ENCODE data around the gene B4GALT6. TPM values are rescaled to one million over a fixed set of nuclear protein-coding genes. Genes with fewer than 3 reads are reported as not detected.

B4GALT6 gene
- total RNA-seq, 1 experiment from 2014 or later = 16.1 TPM

DNA sequence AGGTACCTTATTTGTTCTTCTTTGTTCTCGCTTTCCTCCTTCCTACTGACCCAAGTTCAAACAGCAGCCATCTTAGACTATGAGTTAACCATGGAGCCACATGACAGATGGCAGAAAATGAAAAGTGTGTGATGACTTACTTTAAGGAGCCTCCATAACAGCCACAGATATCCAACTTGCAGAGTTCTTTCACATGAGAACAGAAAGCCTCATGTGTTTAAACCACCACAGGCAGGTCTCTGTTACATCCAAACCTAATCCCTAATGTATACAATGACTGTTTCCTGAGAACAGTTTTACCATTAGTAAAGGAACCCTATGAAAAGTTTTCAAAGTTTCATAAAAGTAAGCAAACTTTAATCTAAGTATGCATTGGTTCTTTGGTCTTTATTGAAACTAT, 20.3 kb downstream of the B4GALT6 start:
- Histone ChIP-seq H3K9ac (ENCODE audit: low read length) (no peak overlapping the region), H3K27me3 (ENCODE audit: insufficient read depth, low read length) (no peaks in the 10 kb centered on the region), H3K36me3 (ENCODE audit: control insufficient read depth in 1 of 2, insufficient read depth in 2 of 2, low read length in 2 of 2) (no peaks in the 10 kb centered on the region), H4K20me1 (ENCODE audit: insufficient read depth) (no peaks in the 10 kb centered on the region), H2AFZ (ENCODE audit: low read depth, low read length, poor library complexity, severe bottlenecking) (no peak overlapping the region), H3K79me2 (ENCODE audit: insufficient read depth, low read length) (no peaks in the 10 kb centered on the region; the same call in 1 of the 2 replicates), H3K4me2 (ENCODE audit: low read length) (no peak overlapping the region), H3K4me3 (replicated peaks in 1 of 2; ENCODE audit: low read depth in 1 of 2, low read length in 2 of 2) (no peak overlapping the region), H3K9me2 (ENCODE audit: insufficient read depth) (no peaks in the 10 kb centered on the region), H3K4me1 (ENCODE audit: control insufficient read depth in 1 of 2, insufficient read depth in 2 of 2, low read length in 2 of 2) (no peaks in the 10 kb centered on the region), H3K9me3 (ENCODE audit: control insufficient read depth in 1 of 2, insufficient read depth in 1 of 2, low read depth in 1 of 2, low read length in 2 of 2) (no peaks in the 10 kb centered on the region), H3K27ac (ENCODE audit: low read depth, low read length) (no peak overlapping the region)
- intact Hi-C loops (cut with micrococcal nuclease) = no loop called here
- ChIA-PET CTCF (no interaction called here), POLR2A (no interaction called here), RAD21 (ENCODE audit: low non-redundant PET in 1 of 2, low total read pairs in 2 of 2, uncharacterized antibody in 2 of 2, unreplicated experiment in 2 of 2) (no interaction called here)
- ATAC-seq (no peak), DNase-seq (ENCODE audit: low read depth, low spot score) (no peak)
- BruUV-seq (replicated peaks) = no TSS peak
- no peak for TF ChIP-seq POLR2A (IDR thresholded peaks at IDR 0.05; ENCODE audit: borderline replicate concordance, extremely low read depth, insufficient read depth, insufficient read length)
- no peak for TF ChIP-seq EZH2phosphoT487 (IDR thresholded peaks at IDR 0.05; ENCODE audit: borderline replicate concordance)
- TF ChIP-seq EZH2 (IDR thresholded peaks at IDR 0.05) = no peak

DNA sequence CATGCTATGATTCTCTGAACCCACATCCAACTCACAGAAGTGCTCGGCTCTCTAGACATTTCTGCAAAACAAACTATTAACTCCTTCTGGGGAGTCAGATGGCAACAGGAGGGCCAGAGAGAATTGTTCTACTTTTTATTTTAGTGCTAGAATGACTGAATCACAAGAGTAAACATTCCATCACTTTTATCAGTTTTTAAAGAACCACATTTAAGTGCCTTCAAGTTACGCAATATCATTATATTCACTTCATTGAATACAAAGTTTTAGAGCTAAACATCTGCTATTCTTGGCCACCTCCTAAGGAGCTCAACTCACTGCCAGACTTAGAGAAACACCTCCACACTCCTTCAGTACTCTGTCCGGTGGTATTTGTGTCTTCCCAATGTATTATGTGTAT, 22.4 kb downstream of the B4GALT6 start:
- ChIA-PET CTCF (no interaction called here), RAD21 (ENCODE audit: low non-redundant PET in 1 of 2, low total read pairs in 2 of 2, uncharacterized antibody in 2 of 2, unreplicated experiment in 2 of 2) (no interaction called here), POLR2A (no interaction called here)
- Histone ChIP-seq H3K27me3 (ENCODE audit: insufficient read depth, low read length) (no peaks in the 10 kb centered on the region), H3K4me3 (replicated peaks in 1 of 2; ENCODE audit: low read depth in 1 of 2, low read length in 2 of 2) (no peak overlapping the region), H3K4me1 (ENCODE audit: control insufficient read depth in 1 of 2, insufficient read depth in 2 of 2, low read length in 2 of 2) (no peaks in the 10 kb centered on the region), H3K4me2 (ENCODE audit: low read length) (no peak overlapping the region), H2AFZ (ENCODE audit: low read depth, low read length, poor library complexity, severe bottlenecking) (no peak overlapping the region), H3K27ac (ENCODE audit: low read depth, low read length) (no peak overlapping the region), H3K79me2 (ENCODE audit: insufficient read depth, low read length) (no peaks in the 10 kb centered on the region; the same call in 1 of the 2 replicates), H3K9me2 (ENCODE audit: insufficient read depth) (no peaks in the 10 kb centered on the region), H4K20me1 (ENCODE audit: insufficient read depth) (no peaks in the 10 kb centered on the region), H3K9ac (ENCODE audit: low read length) (no peak overlapping the region), H3K36me3 (ENCODE audit: control insufficient read depth in 1 of 2, insufficient read depth in 2 of 2, low read length in 2 of 2) (no peaks in the 10 kb centered on the region), H3K9me3 (ENCODE audit: control insufficient read depth in 1 of 2, insufficient read depth in 1 of 2, low read depth in 1 of 2, low read length in 2 of 2) (no peaks in the 10 kb centered on the region)
- BruUV-seq (replicated peaks) = no TSS peak
- ATAC-seq (no peak), DNase-seq (ENCODE audit: low read depth, low spot score) (no peak)
- intact Hi-C loops (cut with micrococcal nuclease) = no loop called here
- TF ChIP-seq, protein P1, sequence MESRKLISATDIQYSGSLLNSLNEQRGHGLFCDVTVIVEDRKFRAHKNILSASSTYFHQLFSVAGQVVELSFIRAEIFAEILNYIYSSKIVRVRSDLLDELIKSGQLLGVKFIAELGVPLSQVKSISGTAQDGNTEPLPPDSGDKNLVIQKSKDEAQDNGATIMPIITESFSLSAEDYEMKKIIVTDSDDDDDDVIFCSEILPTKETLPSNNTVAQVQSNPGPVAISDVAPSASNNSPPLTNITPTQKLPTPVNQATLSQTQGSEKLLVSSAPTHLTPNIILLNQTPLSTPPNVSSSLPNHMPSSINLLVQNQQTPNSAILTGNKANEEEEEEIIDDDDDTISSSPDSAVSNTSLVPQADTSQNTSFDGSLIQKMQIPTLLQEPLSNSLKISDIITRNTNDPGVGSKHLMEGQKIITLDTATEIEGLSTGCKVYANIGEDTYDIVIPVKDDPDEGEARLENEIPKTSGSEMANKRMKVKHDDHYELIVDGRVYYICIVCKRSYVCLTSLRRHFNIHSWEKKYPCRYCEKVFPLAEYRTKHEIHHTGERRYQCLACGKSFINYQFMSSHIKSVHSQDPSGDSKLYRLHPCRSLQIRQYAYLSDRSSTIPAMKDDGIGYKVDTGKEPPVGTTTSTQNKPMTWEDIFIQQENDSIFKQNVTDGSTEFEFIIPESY (IDR thresholded peaks at IDR 0.05; ENCODE audit: extremely low read depth, insufficient replicate concordance, low read length) = no peak
- no peak for TF ChIP-seq CEBPB (IDR thresholded peaks at IDR 0.05; ENCODE audit: low read depth)
- TF ChIP-seq EZH2 (IDR thresholded peaks at IDR 0.05) = no peak
- TF ChIP-seq ZNF274 (IDR thresholded peaks at IDR 0.05; ENCODE audit: low read depth, low read length) = no peak
- no peak for TF ChIP-seq SRF (IDR thresholded peaks at IDR 0.05; ENCODE audit: low read depth)
- no peak for TF ChIP-seq EZH2phosphoT487 (IDR thresholded peaks at IDR 0.05; ENCODE audit: borderline replicate concordance)
- no peak for TF ChIP-seq ELF1 (IDR thresholded peaks at IDR 0.05; ENCODE audit: borderline replicate concordance, low read depth)
